PC-3 (cell line): ENCODE measurements around the gene GBA3. TPM values are rescaled to one million over a fixed set of nuclear protein-coding genes. Genes with fewer than 3 reads are reported as not detected.

Experiments
- ATAC-seq: fragments of 200-7000 bp; cut with Tn5 transposase; 2 replicates; pipeline ENCODE4 v1.9.1; 2020; ENCODE audit warnings: mild to moderate bottlenecking, moderate library complexity
- BruUV-seq: library from RNA; stranded (reverse); fragments of 400-500 nt; replicated peaks from 2 replicates; lab custom pipeline; 2021; lab: Mats Ljungman, UMichigan
- CTCF ChIA-PET: fragments of 300-600 bp; sonication (Branson Sonifier 250); formaldehyde crosslinking; loops from one replicate; lab custom pipeline; 2022; ENCODE audit warnings: antibody characterized with exemption; lab: Charles Lee
- POLR2A ChIA-PET: fragments of 300-600 bp; sonication (Branson Sonifier 250); formaldehyde crosslinking; loops from one replicate; lab custom pipeline; 2022; ENCODE audit warnings: antibody characterized with exemption; ENCODE audit not compliant: unreplicated experiment; lab: Charles Lee
- DNase-seq: peaks from one replicate; pipeline ENCODE4 v3.0.0-alpha.2; 2015
- H2AFZ ChIP-seq: fragments of 300-600 bp; sonication (generic); 2 replicates; pipeline ENCODE4 v1.6.0; 2016; ENCODE audit warnings: antibody characterized with exemption, low read length
- H3F3A ChIP-seq: fragments of 300-600 bp; sonication (generic); one replicate; pipeline ENCODE4 v1.6.0; 2017; ENCODE audit warnings: antibody characterized with exemption, low read length, control low read depth, mild to moderate bottlenecking; ENCODE audit not compliant: unreplicated experiment
- H3K27ac ChIP-seq: fragments of 300-600 bp; sonication (generic); 2 replicates; pipeline ENCODE4 v1.5.1; 2016; ENCODE audit warnings: mild to moderate bottlenecking, low read length
- H3K27me3 ChIP-seq: fragments of 300-600 bp; sonication (generic); 2 replicates; pipeline ENCODE4 v1.6.1; 2016; ENCODE audit warnings: low read length, mixed read lengths
- H3K36me3 ChIP-seq: fragments of 300-600 bp; sonication (generic); 2 replicates; pipeline ENCODE4 v1.6.1; 2016; ENCODE audit warnings: low read depth, mixed run types, low read length, mixed read lengths
- H3K4me1 ChIP-seq: fragments of 300-600 bp; sonication (generic); 2 replicates; pipeline ENCODE4 v1.5.1; 2016; ENCODE audit warnings: low read length; ENCODE audit not compliant: insufficient read depth
- H3K4me2 ChIP-seq: fragments of 300-600 bp; sonication (generic); 2 replicates; pipeline ENCODE4 v1.6.0; 2016; ENCODE audit warnings: low read length
- H3K4me3 ChIP-seq: fragments of 300-600 bp; sonication (generic); 2 replicates; pipeline ENCODE4 v1.5.1; 2016; ENCODE audit warnings: mild to moderate bottlenecking, low read length, mixed read lengths
- H3K79me2 ChIP-seq: fragments of 300-600 bp; sonication (generic); 2 replicates; pipeline ENCODE4 v1.6.1; 2017; ENCODE audit warnings: low read length, mixed read lengths
- H3K9ac ChIP-seq: fragments of 300-600 bp; sonication (generic); 2 replicates; pipeline ENCODE4 v1.6.0; 2016; ENCODE audit warnings: mild to moderate bottlenecking, low read length
- H3K9me2 ChIP-seq: fragments of 300-600 bp; sonication (generic); replicated peaks from 2 replicates; pipeline ENCODE4 v1.6.1; 2016; ENCODE audit warnings: mixed run types, low read length, mixed read lengths
- H3K9me3 ChIP-seq: fragments of 300-600 bp; sonication (generic); 2 replicates; pipeline ENCODE4 v1.6.1; 2016; ENCODE audit warnings: low read length, mixed read lengths
- H4K20me1 ChIP-seq: fragments of 300-600 bp; sonication (generic); 2 replicates; pipeline ENCODE4 v1.6.1; 2016; ENCODE audit warnings: low read length, mixed read lengths
- CTCF ChIP-seq: fragments of 300-600 bp; sonication (generic); conservative IDR thresholded peaks from 2 replicates; pipeline ENCODE4 v1.5.1; 2017; ENCODE audit warnings: antibody characterized with exemption, low read depth, mild to moderate bottlenecking, low read length
- EZH2 ChIP-seq: fragments of 300-600 bp; sonication (generic); IDR thresholded peaks from one replicate; pipeline ENCODE4 v1.6.1; 2017; ENCODE audit warnings: antibody characterized with exemption, mild to moderate bottlenecking, low read length; ENCODE audit not compliant: unreplicated experiment
- EZH2phosphoT487 ChIP-seq: fragments of 300-600 bp; sonication (generic); IDR thresholded peaks from 2 replicates; pipeline ENCODE4 v1.6.1; 2018; ENCODE audit warnings: mild to moderate bottlenecking, antibody characterized with exemption, low read length, borderline replicate concordance
- intact Hi-C: fragments of 100-400 bp; cut with micrococcal nuclease; formaldehyde crosslinking; loops from 2 replicates; pipeline ENCODE4 v1.9.0; 2023
- total RNA-seq: library from RNA; depleted of rRNA; stranded (reverse); fragments of >200 nt; gene quantifications from 2 replicates; pipeline ENCODE4 v1.2.3, GENCODE V29; 2014

GBA3 gene
- total RNA-seq, 1 experiment from 2014 or later = not detected

DNA sequence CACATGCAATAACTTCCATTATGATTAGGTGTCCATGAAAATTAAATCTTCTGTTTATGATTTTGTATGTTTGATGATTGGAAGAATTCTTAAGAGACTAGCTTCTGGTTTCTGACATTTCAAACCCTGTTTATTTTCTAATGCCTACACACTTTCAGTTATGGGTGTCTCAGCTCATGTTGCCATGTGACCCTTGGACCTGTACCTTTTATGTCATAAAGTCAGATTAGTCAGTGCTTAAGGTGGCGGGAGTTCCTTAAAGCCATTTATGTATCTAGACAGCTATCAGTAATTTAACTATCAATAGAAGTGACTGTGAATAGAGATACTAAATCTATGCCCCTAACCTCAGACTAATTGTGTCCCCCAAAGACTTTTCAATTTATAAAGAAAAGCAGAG is 155.6 kb downstream of the GBA3 start:
- Histone ChIP-seq H2AFZ (no peak overlapping the region), H3K27ac (no peak overlapping the region), H3K4me2 (no peak overlapping the region), H3K9me2 (no peaks in the 10 kb centered on the region), H4K20me1 (no peaks in the 10 kb centered on the region), H3K4me1 (no peaks in the 10 kb centered on the region), H3F3A (no peaks in the 10 kb centered on the region), H3K9me3 (no peaks in the 10 kb centered on the region), H3K9ac (no peak overlapping the region), H3K4me3 (no peak overlapping the region), H3K79me2 (no peaks in the 10 kb centered on the region), H3K27me3 (peaks cover 27% of the 10 kb centered on the region), H3K36me3 (no peaks in the 10 kb centered on the region)
- BruUV-seq = no TSS peak
- ChIA-PET CTCF (no interaction called here), POLR2A (no interaction called here)
- no peak for DNase-seq
- no peak for ATAC-seq
- intact Hi-C loops = no loop called here
- no peak for TF ChIP-seq EZH2
- TF ChIP-seq CTCF = no peak
- TF ChIP-seq EZH2phosphoT487 = no peak

DNA sequence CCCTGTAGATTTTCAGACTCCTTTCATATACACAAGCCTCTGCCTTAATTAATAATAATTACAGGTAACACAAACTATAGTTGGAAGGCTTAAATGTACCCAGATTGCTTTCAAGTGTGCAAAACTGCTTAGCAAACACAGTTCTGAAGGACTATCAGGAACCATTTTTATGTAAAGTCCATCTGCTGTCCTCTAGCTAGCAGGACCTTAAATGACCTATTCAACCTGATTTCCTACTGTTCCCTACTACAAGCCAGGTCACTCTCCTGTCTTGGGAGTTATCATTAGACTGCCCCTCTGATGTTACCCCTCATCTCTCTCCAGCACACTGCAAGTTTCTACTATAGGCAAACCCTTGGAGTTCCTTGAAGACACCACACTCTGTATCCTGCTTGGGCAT is 157.3 kb downstream of the GBA3 start:
- H3K79me2 ChIP-seq = no peaks in the 10 kb centered on the region
- no peak overlapping the region for H3K9ac ChIP-seq
- H4K20me1 ChIP-seq = no peaks in the 10 kb centered on the region
- ATAC-seq (no peak), DNase-seq (no peak)
- H3K4me2 ChIP-seq = no peak overlapping the region
- H2AFZ ChIP-seq = no peak overlapping the region
- H3K4me3 ChIP-seq = no peak overlapping the region
- no peaks in the 10 kb centered on the region for H3K9me2 ChIP-seq
- H3K9me3 ChIP-seq = no peaks in the 10 kb centered on the region
- H3K27ac ChIP-seq = no peak overlapping the region
- ChIA-PET POLR2A (no interaction called here), CTCF (no interaction called here)
- H3K36me3 ChIP-seq = no peaks in the 10 kb centered on the region
- intact Hi-C loops = no loop called here
- H3F3A ChIP-seq = no peaks in the 10 kb centered on the region
- no TSS peak for BruUV-seq
- peaks cover 27% of the 10 kb centered on the region for H3K27me3 ChIP-seq
- TF ChIP-seq EZH2phosphoT487 (no peak), EZH2 (no peak), CTCF (no peak)
- H3K4me1 ChIP-seq = no peaks in the 10 kb centered on the region

- POLR2A ChIA-PET = no interaction called here
- no TSS peak for BruUV-seq
- DNase-seq = no peak
- no peak overlapping the region for H3K4me2 ChIP-seq
- H3F3A ChIP-seq = no peaks in the 10 kb centered on the region
- H3K9me3 ChIP-seq = no peaks in the 10 kb centered on the region
- H4K20me1 ChIP-seq = no peaks in the 10 kb centered on the region
- intact Hi-C loops = no loop called here
- H3K79me2 ChIP-seq = no peaks in the 10 kb centered on the region
- ATAC-seq = no peak
- no peak overlapping the region for H3K9ac ChIP-seq
- no peak overlapping the region for H3K27ac ChIP-seq
- H2AFZ ChIP-seq = no peak overlapping the region
- CTCF ChIA-PET = no interaction called here
- H3K9me2 ChIP-seq = no peaks in the 10 kb centered on the region
- no peaks in the 10 kb centered on the region for H3K36me3 ChIP-seq
- no peaks in the 10 kb centered on the region for H3K4me1 ChIP-seq
- no peak overlapping the region for H3K4me3 ChIP-seq
- H3K27me3 ChIP-seq = peaks cover 27% of the 10 kb centered on the region
- TF ChIP-seq EZH2phosphoT487 (no peak), EZH2 (no peak), CTCF (no peak)
These were observed 157.9 kb downstream of the GBA3 start for GRCh38 chr4:22850630-22851029.
